HS-27A (cell line): Measurements from ENCODE around the gene CD163.
A peak's percentile ranks its signal among the peaks of the same experiment; 100 is the strongest.
"Not testable (repeated sequence)": the region's sequence is repeated elsewhere in the genome, so short reads cannot be mapped to it uniquely, and the experiment has no call there.

Source experiments
- DNase-seq: peaks from one replicate; pipeline ENCODE4 v3.0.0-alpha.2; 2012; ENCODE audit warnings: low read depth, missing footprints

The CD163 gene

DNA sequence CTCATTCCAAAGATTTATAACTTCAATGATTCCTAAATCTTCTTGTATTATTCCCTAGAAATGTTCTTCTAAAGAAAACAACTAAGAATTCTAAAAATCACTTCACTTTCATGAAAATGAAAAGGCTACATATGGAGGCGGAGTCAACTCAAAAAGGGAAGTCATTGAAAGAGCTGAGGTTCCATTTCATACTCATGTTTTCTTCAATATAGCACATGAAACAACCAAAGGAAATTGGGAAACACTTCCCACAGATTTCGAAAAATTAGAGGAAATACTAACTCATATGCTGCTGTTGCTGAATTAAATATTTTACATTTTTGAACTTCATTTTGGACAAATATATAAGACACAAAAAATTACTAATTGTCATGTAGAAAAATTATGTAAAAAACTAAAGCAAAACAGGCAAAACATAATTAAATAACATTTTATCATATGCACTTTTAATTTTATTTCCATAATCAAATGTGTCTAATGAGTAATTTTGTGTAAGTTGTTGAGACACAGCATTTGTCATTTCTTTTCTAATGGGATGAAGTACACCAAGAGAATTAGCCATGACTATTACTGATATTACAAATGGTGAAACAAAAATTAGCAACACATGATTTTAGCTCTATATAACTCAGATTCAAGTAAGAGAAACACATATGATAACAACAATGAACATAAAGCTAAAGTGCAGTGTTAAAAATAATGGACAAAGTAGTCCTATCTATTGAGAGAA lies at the start of gene CD163:
Gene CD163 (minus strand): TSS at position 92 of the 730 bp plus-strand sequence. CDS start 87 bp downstream, at position 5.
- DNase-seq, result no peak

GRCh38 chr12:7542813-7543212 lies 39.2 kb upstream of the CD163 start:
- no peak for DNase-seq

DNA sequence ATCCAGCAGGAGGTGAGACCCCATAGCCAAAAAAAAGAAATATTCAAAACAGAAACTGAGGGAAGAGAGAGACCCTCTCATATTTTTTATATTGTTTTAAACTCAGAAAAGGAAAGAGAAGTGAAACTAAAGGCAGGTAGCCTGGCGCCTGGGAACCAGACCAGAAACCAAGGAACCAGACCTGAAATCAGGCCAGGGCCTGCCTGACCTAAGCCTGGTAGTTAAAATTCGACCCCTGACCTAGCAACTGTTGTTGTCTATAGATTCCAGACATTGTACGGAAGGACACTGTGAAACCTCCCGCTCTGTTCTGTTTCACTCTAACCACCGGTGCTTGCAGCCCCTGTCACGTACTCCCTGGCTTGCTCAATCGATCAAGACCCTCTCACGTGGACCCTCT lies 38.5 kb upstream of the CD163 start:
- DNase-seq, result no peak

DNA sequence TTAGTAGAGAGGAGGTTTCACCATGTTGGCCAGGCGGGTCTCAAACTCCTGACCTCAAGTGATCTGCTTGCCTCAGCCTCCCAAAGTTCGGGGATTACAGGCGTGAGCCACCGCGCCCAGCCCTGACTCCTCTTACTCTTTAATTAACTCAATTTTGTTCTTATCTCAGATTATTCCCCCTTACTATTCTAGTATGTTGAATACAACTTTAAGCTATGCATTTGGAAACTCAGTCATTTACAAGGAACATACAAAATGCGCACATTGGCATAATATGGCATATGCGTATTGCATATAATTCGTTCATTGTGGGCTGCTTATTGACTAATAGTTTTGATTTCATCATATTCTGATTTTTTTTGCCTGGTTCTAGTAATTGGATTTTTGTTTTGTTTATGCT lies 10.8 kb upstream of the CD163 start:
- DNase-seq, result no peak

GRCh38 chr12:7512553-7512952 lies 9.0 kb upstream of the CD163 start:
- peak; percentile 87 for DNase-seq

DNA sequence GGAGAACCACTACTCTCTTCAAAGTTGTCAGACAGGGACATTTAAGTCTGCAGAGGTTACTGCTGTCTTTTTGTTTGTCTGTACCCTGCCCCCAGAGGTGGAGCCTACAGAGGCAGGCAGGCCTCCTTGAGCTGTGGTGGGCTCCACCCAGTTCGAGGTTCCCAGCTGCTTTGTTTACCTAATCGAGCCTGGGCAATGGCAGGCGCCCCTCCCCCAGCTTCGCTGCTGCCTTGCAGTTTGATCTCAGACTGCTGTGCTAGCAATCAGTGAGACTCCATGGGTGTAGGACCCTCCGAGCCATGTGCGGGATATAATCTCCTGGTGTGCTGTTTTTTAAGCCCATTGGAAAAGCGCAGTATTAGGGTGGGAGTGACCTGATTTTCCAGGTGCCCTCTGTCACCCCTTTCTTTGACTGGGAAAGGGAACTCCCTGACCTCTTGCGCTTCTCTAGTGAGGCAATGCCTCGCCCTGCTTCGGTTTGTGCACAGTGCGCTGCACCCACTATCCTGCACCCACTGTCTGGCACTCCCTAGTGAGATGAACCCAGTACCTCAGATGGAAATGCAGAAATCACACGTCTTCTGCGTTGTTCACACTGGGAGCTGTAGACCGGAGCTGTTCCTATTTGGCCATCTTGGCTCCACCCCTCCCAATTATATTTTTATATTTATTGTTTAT lies 6.4 kb upstream of the CD163 start:
- not testable (repeated sequence) for DNase-seq

DNA sequence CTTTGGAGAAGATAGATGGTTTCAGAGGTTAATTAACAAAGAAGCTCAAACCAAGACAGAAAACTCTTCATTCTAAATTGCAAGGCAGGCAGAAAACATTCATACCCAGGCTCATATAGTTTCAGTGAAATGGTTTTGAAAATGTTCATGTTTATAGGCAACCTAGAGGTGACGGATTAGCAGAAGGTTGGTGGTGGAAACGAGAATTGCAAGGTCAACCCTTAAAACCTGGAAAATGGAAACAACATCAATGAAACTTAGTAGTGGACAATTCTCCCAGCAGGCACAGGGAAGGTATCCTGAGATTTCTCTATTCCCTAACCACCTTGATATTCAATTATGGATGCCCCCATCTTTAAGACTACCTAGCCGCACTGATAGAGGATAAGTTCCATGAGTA lies 965 bp downstream of the CD163 start:
- DNase-seq, result no peak

GRCh38 chr12:7501031-7501588 lies 2.5 kb downstream of the CD163 start:
- DNase-seq, result peak; percentile 63

GRCh38 chr12:7499636-7500035 lies 3.9 kb downstream of the CD163 start:
- no peak for DNase-seq

GRCh38 chr12:7498809-7499208 lies 4.8 kb downstream of the CD163 start:
- DNase-seq, result peak; percentile 86

GRCh38 chr12:7497661-7498060 lies 5.9 kb downstream of the CD163 start:
- DNase-seq, result no peak

GRCh38 chr12:7496451-7496850 lies 7.1 kb downstream of the CD163 start:
- DNase-seq, result no peak

DNA sequence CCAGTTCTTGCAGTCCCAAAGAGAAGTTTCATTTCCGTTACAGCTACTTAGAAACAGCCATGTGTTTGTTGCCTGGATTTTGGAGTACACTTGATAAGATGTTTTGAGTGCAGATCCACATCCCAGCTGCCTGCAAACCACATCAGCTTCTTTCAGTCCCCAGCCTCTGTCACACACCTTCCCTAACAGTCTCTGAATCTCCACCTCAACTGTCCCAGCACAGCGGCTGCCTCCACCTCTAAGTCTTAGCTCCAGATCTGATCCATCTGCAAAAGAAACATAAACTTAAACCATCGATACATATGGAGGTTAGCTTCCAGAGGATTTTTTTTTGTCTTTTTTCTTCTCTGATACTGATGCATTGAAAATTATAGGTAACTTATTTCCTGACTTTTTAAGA lies 8.4 kb downstream of the CD163 start:
- DNase-seq, result no peak

GRCh38 chr12:7493006-7493405 lies 10.6 kb downstream of the CD163 start:
- no peak for DNase-seq

- no peak for DNase-seq
These were observed 17.1 kb downstream of the CD163 start for GRCh38 chr12:7486512-7486911.

- no peak for DNase-seq
These were observed 18.5 kb downstream of the CD163 start for GRCh38 chr12:7485095-7485494.

DNA sequence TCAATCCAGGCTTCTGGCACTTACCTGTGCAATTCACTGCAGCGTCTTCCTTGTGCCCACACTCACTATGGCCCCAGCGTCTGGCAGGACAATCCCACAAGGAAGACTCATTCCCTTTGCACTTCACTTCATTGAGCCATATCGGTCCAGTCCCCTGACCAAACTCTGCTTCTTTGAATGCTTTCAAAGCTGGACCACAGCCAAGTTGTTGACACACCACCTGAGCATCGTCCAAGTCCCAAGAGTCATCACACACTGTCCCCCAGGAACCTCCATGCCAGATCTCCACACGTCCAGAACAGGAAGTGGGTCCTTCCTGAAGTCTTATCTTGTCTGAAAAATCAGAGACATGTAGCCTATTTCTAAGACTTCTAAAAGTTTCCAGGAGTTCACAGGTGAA lies 20.2 kb downstream of the CD163 start:
- DNase-seq, result no peak

DNA sequence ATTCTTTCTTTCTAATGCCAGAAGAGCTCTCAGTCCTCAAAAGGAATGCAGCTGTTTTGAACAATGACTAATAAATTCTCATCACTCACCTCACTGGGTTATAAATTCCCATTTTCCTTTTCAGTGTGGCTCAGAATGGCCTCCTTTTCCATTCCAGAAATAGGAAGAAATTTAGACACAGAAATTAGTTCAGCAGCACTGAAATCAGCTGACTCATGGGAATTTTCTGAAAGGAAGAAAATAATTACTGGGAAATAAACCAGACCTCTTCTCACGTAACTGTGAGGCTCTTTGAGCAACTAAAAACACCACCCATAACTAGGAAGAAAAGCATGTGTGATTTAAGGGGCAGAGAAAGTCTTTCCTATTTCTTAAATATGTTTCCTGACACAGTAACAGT lies 23.8 kb downstream of the CD163 start:
- no peak for DNase-seq

DNA sequence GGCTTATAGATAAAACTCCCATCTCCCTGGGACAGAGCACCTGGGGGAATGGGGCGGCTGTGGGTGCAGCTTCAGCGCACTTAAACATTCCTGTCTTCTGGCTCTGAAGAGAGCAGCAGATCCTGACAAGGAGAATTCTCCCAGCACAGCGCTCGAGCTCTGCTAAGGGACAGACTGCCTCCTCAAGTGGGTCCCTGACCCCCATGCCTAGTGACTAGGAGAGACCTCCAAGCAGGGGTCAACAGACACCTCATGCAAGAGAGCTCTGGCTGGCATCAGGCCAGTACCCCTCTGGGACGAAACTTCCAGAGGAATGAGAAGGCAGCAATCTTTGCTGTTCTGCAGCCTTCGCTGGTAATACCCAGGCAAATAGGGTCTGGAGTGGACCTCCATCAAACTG lies 31.5 kb downstream of the CD163 start:
- DNase-seq, result no peak

GRCh38 chr12:7460375-7461259 lies 43.0 kb downstream of the CD163 start:
- DNase-seq, result peak; percentile 33

- no peak for DNase-seq
These were observed 43.6 kb downstream of the CD163 start for GRCh38 chr12:7459973-7460372.

- no peak for DNase-seq
These were observed 51.8 kb downstream of the CD163 start for GRCh38 chr12:7451756-7452155.
